COLO668 (cell line): ENCODE results near the gene RNU6-1.

ENCODE experiments used
- DNase-seq: peaks from one replicate; lab custom pipeline; 2025; ENCODE audit not compliant: unreplicated experiment; lab: John Stamatoyannopoulos, UW

The RNU6-1 gene

DNA sequence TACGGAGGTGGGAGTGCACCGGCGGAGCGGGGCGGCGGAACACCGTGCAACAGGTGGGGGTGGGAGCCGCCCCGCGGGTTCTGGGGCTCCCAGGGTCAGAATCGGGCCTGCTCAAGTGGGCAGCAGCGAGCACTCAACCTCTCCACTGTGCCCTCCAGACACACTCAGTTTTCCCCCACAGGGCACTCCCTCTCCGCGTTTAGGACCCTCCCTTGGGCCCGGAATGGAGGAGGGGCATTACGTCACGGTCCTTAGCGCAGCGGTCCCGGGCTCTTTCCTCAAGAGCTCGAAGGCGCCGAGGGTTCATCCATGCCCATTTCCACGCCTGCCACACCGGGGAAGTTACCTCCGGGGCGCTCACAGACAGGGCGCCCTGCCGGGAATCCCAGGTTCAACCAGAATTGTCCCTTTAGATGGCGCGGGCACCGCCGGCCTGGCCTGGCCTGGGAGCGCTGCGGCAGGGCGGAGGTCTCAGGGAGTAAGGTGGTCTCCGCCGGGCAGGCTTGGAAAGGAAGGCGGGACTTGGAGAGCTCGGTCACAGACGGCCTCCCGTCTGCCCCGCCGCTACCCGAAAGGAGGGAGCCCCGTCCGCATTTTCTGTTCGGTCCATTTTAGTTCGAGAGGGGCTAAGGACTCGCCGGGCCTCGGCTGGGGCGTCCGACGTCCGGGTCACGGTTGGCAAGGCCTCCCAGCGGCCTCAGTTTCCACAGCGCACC lies 5.1 kb downstream of the RNU6-1 start:
- no peak for DNase-seq

- no peak for DNase-seq
These were observed 5.9 kb downstream of the RNU6-1 start for GRCh38 chr15:67833710-67834511.

GRCh38 chr15:67832897-67833709 lies 6.7 kb downstream of the RNU6-1 start:
- no peak for DNase-seq

DNA sequence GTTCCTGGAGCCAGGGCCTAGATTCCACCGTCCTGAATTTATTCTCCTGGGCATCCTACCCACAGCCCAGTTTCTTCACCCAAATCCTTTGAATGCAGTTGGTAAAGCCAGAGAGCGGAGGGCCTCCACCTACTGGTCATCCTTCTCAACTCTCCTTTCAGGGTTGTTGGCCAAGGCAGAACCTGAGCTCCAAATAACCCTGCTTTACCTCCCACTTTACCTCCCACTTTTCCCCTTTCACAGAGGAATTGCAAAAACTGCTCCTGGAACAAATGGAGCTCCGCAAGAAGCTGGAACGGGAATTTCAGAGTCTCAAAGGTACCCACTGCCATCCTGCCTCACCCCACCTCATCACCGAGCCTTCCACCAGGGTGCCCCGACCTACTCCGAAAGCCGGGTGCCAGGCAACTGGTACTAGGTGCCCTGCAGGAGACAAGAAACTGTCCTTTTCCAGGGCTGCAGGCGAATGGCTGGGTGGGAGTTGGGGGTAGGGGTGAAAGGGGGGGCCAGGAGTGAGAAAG lies 7.8 kb downstream of the RNU6-1 start:
- DNase-seq, result peak; percentile 25

DNA sequence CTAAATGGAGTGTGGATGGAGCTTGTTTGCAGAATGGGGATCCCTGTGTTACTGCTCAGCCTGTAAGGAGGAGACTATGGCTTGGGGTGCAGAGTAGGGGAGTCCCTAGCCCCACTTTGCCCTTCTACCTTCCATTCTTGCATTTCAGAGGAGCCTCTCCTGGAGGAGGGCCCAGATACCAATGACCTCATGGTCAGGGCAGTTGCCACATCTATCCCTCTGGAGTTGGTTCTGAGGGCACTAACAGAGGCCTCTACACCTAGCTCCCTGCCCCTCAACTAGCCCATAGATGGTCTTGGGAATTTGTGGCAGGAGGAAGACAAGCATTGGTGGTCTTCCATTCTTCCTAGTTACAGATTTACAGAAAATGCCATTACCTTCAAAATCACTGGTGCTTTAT lies 8.5 kb downstream of the RNU6-1 start:
- no peak for DNase-seq

DNA sequence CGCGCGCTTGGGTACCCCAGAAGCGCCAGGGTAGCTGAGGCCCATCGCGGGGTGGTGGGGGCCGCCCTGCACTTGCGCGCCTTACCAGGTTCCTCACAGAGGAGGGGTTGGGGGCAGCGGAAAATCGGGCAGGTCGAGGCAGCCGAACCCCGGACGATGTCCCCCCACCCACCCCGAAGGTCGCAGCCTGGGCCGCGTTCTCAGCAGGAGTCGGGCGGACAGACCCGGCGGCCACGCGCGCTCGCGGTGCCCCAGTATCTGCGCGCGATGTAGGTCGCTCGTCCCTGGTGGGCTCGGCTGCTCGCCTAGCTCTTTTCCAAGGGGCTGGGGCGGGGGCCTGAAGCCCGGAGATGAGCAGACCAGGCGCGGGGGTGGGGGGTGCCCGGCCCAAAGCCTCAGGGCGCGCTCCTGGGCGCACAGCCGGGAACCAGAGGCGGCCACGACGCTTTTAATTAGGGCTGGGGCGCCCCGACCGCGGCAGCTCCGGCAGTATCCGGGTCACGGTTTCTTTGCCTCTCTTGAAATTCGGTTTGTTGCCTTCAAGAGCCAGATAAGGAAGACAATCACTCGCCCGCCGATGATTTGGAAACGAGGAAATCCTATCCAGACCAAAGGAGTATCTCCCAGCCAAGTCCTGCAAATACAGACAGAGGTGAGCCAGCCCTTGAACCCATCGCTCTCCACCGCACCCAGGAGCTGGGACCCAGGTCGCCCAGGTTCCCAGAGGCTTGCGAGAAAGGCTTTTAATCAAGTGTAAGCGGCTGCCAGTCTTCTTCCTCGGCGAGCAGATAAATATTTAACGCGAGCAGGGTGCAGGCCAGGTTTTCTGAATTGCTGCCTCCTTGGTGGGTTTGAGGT lies 10.0 kb downstream of the RNU6-1 start:
- no peak for DNase-seq

GRCh38 chr15:67828969-67829646 lies 10.7 kb downstream of the RNU6-1 start:
- no peak for DNase-seq

DNA sequence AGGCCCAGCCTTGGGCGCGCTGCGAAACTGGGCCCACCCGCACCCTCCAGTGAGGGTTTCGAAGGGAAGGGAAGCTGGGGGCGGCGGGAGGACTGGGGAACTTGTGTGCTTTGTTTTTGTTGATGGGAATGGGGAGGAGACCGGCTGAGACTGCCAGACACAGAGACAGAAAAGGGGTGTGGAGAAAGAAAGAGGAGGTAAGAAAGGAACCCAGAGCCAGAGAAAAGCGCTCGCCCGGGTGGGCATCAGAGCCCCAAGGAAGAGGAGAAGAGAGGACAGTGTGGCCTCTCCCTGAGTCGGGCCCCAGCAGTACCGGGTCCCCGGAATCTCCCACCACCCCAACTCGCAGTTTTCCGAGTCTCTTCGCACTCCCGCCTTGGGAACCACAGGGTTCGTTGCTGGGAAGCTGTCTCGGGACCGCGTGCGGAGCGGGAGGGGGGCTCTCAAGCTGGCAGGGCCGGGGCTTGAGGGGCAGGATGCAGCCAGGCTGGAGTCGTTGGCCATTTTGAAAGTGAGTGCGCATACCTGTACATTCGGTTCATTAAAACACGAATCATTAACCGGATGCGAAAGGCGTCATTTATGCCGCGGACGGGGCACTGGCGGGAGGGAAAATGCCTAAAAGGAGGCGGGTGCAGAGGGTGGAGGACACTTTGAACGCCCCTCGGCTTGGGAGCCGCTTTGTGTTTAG lies 11.4 kb downstream of the RNU6-1 start:
- DNase-seq, result no peak

GRCh38 chr15:67827562-67828277 lies 12.1 kb downstream of the RNU6-1 start:
- DNase-seq, result no peak

- DNase-seq, result no peak
These were observed 12.9 kb downstream of the RNU6-1 start for GRCh38 chr15:67826717-67827561.

- DNase-seq, result no peak
These were observed 13.7 kb downstream of the RNU6-1 start for GRCh38 chr15:67825881-67826716.

GRCh38 chr15:67824976-67825880 lies 14.6 kb downstream of the RNU6-1 start, which contains the start of gene SKOR1:
Gene SKOR1, plus strand, starts transcription at chr15:67825509. Its CDS starts 94 bp downstream, at chr15:67825603.
- no peak for DNase-seq

DNA sequence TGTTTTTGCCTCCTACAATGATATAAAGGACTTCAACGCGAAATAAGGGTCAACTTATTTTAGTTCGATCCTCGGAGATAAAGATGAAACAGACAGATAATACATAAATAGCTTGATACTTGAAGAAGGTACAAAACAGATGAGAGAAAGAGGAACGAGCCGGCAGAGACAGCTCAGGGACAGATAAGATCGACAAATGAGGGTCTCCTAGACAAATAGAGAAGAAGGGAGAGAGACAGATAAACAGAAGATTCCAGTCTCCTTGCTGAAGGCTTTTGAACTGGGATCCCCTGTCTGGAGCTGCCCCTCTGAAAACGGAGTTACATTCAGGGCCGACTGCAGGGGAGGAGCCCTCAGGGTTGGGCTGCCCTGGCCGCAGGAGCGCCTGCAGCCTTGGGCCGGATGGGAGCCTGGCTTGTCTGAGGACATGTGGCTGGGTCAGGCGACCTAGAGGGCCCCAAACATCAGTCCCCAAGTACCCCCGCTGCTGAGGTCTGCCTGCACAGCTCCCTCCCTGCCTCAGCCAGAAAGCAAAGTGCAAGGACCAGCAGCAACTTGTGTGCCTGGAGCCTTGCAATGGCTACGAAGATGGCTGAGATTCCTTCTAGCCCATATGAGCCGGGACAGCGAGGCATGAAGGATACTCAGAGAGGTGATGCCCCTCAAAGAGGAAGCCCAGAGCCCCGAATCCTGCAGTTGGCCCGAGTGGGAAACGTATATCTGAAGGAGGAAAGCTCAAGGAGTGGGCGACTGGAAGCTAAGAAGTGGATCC lies 15.5 kb downstream of the RNU6-1 start:
- DNase-seq, result peak; percentile 32

DNA sequence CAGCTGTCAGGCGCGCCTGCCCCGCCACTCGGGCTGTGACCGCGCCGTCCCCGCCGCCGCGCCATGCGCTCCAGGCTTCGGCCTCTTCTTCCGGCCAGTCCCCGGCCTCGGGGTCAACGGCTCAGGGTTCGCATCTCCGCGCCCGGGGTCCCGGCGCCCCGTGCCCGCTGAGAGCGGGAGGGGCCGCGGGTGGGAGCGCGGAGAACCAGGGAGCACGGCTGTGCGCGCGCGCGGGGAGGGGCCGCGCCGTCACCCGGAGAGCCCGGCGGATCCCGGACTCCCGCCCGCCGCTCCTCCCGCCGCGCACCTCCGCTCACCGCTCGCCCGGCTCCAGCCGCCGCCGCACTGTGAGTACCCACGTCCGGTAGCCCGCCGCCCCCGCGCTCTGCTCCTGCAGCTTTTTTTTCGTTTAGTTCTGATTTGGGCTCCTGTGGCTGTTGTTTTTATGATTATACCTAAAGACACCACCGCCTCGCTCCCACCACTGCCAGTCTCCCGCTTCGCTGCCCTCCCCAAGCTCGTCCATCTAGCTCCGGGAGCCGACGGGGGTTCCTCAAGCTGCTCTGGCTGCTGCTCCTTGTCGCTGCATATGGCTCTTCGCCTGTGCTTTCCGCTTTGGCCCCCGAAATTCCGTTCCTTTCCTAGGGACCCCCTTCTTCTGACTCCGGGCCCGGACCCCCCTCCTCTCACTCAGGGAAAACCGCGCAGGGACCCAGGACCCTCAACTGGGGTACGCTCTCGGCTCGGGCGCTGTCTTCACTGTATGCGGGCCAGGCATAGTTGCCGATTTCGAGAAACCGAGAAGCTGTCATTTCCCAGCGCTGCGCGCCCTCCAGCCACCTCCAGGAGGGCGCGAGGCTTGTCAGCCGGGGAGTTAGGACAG lies 16.3 kb downstream of the RNU6-1 start:
- peak; percentile 81 for DNase-seq
